OCI-LY1 (cell line): ENCODE data around the gene TRIM67.
"Not testable (repeated sequence)": the region's sequence is repeated elsewhere in the genome, so short reads cannot be mapped to it uniquely, and the experiment has no call there.

Experiments used
- H2AFZ ChIP-seq: fragments of 200-600 bp; sonication (generic), shearing (Covaris generic); 2 replicates; pipeline ENCODE4 v1.6.0; 2014; ENCODE audit warnings: antibody characterized with exemption, mild to moderate bottlenecking, low read length
- H3F3A ChIP-seq: fragments of 200-600 bp; sonication (generic), shearing (Covaris generic); 2 replicates; pipeline ENCODE4 v1.6.0; 2014; ENCODE audit warnings: mild to moderate bottlenecking, antibody characterized with exemption, low read length, moderate library complexity; ENCODE audit not compliant: insufficient read depth
- H3K27ac ChIP-seq: fragments of 200-600 bp; sonication (generic); 2 replicates; pipeline ENCODE4 v1.5.1; 2014; ENCODE audit warnings: low read length, mixed run types, mild to moderate bottlenecking, low read depth; ENCODE audit not compliant: poor library complexity, severe bottlenecking
- H3K27me3 ChIP-seq: fragments of 200-600 bp; sonication (generic); 2 replicates; pipeline ENCODE4 v1.6.0; 2014; ENCODE audit warnings: antibody characterized with exemption, mild to moderate bottlenecking, low read length, moderate library complexity; ENCODE audit not compliant: insufficient read depth
- H3K36me3 ChIP-seq: fragments of 200-600 bp; sonication (generic); 2 replicates; pipeline ENCODE4 v1.6.1; 2014; ENCODE audit warnings: mild to moderate bottlenecking, antibody characterized with exemption, low read length, moderate library complexity, mixed read lengths; ENCODE audit not compliant: insufficient read depth
- H3K4me1 ChIP-seq: fragments of 200-600 bp; sonication (generic); 2 replicates; pipeline ENCODE4 v1.5.1; 2014; ENCODE audit warnings: mild to moderate bottlenecking, low read length, moderate library complexity; ENCODE audit not compliant: insufficient read depth, severe bottlenecking
- H3K4me2 ChIP-seq: fragments of 200-600 bp; sonication (generic), shearing (Covaris generic); 2 replicates; pipeline ENCODE4 v1.6.1; 2014; ENCODE audit warnings: low read length
- H3K4me3 ChIP-seq: fragments of 200-600 bp; sonication (generic); 2 replicates; pipeline ENCODE4 v1.5.1; 2014; ENCODE audit warnings: low read length, low read depth, mild to moderate bottlenecking, mixed read lengths; ENCODE audit not compliant: poor library complexity, severe bottlenecking
- H3K79me2 ChIP-seq: fragments of 200-600 bp; shearing (Covaris generic); 2 replicates; pipeline ENCODE4 v1.6.1; 2016; ENCODE audit warnings: mixed run types, low read length, mixed read lengths; ENCODE audit not compliant: insufficient read depth
- H3K9ac ChIP-seq: fragments of 200-600 bp; sonication (generic), shearing (Covaris generic); 2 replicates; pipeline ENCODE4 v1.6.1; 2014; ENCODE audit warnings: mild to moderate bottlenecking, low read length, mixed read lengths
- H3K9me2 ChIP-seq: fragments of 200-600 bp; sonication (generic), shearing (Covaris generic); 2 replicates; pipeline ENCODE4 v1.6.1; 2014; ENCODE audit warnings: low read depth, mild to moderate bottlenecking, low read length, mixed read lengths
- H3K9me3 ChIP-seq: fragments of 200-600 bp; shearing (Covaris generic); 2 replicates; pipeline ENCODE4 v1.6.1; 2014; ENCODE audit warnings: low read length, mixed read lengths
- H4K20me1 ChIP-seq: fragments of 200-600 bp; sonication (generic), shearing (Covaris generic); 2 replicates; pipeline ENCODE4 v1.6.0; 2016; ENCODE audit warnings: mild to moderate bottlenecking, low read length; ENCODE audit not compliant: insufficient read depth
- EZH2 ChIP-seq: fragments of 200-600 bp; sonication (generic), shearing (Covaris generic); IDR thresholded peaks from 2 replicates; pipeline ENCODE4 v1.8.0; 2017; ENCODE audit warnings: borderline replicate concordance, mixed run types, mild to moderate bottlenecking, antibody characterized with exemption, low read length, moderate library complexity, mixed read lengths
- TF ChIP-seq, protein P1 (sequence below): fragments of 200-600 bp; sonication (generic), shearing (Covaris generic); IDR thresholded peaks from 2 replicates; pipeline ENCODE4 v1.5.1; 2017; ENCODE audit warnings: mild to moderate bottlenecking, antibody characterized with exemption, low read length, moderate library complexity, mixed read lengths

TRIM67 gene

DNA sequence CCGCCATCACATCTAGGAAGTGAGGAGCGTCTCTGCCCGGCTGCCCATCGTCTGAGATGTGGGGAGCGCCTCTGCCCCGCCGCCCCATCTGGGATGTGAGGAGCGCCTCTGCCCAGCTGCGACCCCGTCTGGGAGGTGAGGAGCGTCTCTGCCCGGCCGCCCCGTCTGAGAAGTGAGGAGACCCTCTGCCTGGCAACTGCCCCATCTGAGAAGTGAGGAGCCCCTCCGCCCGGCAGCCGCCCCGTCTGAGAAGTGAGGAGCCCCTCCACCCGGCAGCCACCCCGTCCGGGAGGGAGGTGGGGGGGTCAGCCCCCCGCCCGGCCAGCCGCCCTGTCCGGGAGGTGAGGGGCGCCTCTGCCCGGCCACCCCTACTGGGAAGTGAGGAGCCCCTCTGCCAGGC is 33.4 kb upstream of the TRIM67 start:
- H3K9me3 ChIP-seq, H3K9me2 ChIP-seq, H3K4me3 ChIP-seq, H3K4me2 ChIP-seq, H4K20me1 ChIP-seq, H3K4me1 ChIP-seq, H2AFZ ChIP-seq, H3K79me2 ChIP-seq, H3K9ac ChIP-seq, H3K27ac ChIP-seq, H3K36me3 ChIP-seq, H3F3A ChIP-seq, H3K27me3 ChIP-seq: not testable (repeated sequence)

DNA sequence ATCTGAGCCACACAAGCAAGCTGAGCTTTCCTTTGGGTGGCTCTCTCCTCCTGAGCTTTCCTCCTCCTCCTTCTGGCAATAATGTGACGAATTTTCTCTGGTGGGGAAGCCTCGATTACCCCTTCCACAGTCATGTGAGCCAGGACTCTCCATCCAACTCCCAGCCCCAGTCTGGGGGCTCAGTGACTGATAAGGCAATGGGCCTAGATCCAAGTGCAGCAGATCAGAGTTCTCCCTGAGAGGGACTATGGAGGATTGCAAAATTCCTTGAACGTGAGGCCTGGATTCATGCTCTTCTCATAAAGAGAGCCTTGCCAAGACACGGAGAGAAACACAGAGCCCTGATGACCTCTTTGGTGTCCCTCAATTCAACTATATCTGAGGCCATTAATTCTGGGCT is 31.3 kb upstream of the TRIM67 start:
- no peaks in the 10 kb centered on the region for H3K9me2 ChIP-seq
- H3K27me3 ChIP-seq = no peaks in the 10 kb centered on the region
- no peaks in the 10 kb centered on the region for H3K4me1 ChIP-seq
- H4K20me1 ChIP-seq = no peaks in the 10 kb centered on the region
- H3K9ac ChIP-seq = no peak overlapping the region
- TF ChIP-seq, protein P1, sequence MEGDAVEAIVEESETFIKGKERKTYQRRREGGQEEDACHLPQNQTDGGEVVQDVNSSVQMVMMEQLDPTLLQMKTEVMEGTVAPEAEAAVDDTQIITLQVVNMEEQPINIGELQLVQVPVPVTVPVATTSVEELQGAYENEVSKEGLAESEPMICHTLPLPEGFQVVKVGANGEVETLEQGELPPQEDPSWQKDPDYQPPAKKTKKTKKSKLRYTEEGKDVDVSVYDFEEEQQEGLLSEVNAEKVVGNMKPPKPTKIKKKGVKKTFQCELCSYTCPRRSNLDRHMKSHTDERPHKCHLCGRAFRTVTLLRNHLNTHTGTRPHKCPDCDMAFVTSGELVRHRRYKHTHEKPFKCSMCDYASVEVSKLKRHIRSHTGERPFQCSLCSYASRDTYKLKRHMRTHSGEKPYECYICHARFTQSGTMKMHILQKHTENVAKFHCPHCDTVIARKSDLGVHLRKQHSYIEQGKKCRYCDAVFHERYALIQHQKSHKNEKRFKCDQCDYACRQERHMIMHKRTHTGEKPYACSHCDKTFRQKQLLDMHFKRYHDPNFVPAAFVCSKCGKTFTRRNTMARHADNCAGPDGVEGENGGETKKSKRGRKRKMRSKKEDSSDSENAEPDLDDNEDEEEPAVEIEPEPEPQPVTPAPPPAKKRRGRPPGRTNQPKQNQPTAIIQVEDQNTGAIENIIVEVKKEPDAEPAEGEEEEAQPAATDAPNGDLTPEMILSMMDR = no peak
- TF ChIP-seq EZH2 = no peak
- H3K79me2 ChIP-seq = no peaks in the 10 kb centered on the region
- no peaks in the 10 kb centered on the region for H3K36me3 ChIP-seq
- no peaks in the 10 kb centered on the region for H3F3A ChIP-seq
- no peak overlapping the region for H2AFZ ChIP-seq
- H3K9me3 ChIP-seq = no peaks in the 10 kb centered on the region
- H3K4me3 ChIP-seq = no peak overlapping the region
- no peak overlapping the region for H3K27ac ChIP-seq
- no peak overlapping the region for H3K4me2 ChIP-seq

DNA sequence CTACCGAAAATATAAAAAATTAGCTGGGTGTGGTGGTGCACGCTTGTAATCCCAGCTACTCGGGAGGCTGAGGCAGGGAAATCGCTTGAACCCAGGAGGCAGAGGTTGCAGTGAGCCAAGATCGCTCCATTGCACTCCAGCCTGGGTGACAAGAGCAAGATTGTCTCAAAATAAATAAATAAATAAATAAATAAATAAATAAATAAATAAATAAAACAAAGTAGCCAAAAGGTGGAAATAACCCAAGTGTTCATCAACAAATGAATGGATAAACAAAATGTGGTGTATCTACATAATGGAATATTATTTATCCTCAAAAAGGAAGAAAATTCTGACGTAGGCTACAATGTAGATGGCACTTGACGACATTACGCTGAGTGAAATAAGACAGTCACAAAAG is 29.3 kb upstream of the TRIM67 start:
- not testable (repeated sequence) for H3K4me3 ChIP-seq, H3K36me3 ChIP-seq, H3K9ac ChIP-seq, H3K9me3 ChIP-seq, H3K79me2 ChIP-seq, H3K9me2 ChIP-seq, H4K20me1 ChIP-seq, H3F3A ChIP-seq, H2AFZ ChIP-seq, H3K27me3 ChIP-seq, H3K4me1 ChIP-seq, H3K4me2 ChIP-seq, H3K27ac ChIP-seq

DNA sequence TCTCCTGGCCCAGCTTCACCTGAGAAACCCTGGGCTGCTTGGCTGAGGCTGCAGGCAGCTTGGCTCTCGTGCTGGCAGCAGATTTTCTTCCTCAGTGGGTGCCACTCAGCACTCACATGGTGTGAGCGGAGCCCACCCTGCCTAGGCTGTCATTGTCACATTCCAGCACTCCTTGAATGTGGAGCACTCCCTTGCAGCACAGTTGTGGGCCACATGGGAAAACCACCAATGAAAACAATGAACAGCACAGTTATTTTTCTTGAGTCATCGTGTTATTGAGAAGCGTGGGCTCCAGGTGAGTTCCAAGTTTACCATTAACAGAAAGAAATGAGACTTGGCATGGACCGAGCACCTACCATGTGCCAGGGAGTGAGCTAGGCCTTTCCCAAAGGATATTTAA is 27.2 kb upstream of the TRIM67 start:
- H2AFZ ChIP-seq = no peak overlapping the region
- H3K9me2 ChIP-seq = no peaks in the 10 kb centered on the region; the same call in 1 of the 2 replicates
- no peaks in the 10 kb centered on the region for H3K9me3 ChIP-seq
- H4K20me1 ChIP-seq = no peaks in the 10 kb centered on the region
- no peaks in the 10 kb centered on the region for H3F3A ChIP-seq
- no peaks in the 10 kb centered on the region for H3K36me3 ChIP-seq
- H3K4me2 ChIP-seq = no peak overlapping the region
- no peak overlapping the region for H3K9ac ChIP-seq
- no peaks in the 10 kb centered on the region for H3K79me2 ChIP-seq
- no peaks in the 10 kb centered on the region for H3K4me1 ChIP-seq
- TF ChIP-seq, protein P1 = no peak
- TF ChIP-seq EZH2 = no peak
- H3K4me3 ChIP-seq = no peak overlapping the region
- no peaks in the 10 kb centered on the region for H3K27me3 ChIP-seq
- H3K27ac ChIP-seq = no peak overlapping the region
